HG03521 (cell line): ENCODE results near the gene SMAP1.
"Not testable (repeated sequence)": the region's sequence is repeated elsewhere in the genome, so short reads cannot be mapped to it uniquely, and the experiment has no call there.

Experiments used
- ATAC-seq: cut with Tn5 transposase; IDR thresholded peaks from one replicate; pipeline ENCODE4 v1.9.1; 2021; ENCODE audit warnings: mild to moderate bottlenecking, moderate library complexity; ENCODE audit not compliant: unreplicated experiment

Gene SMAP1

GRCh38 chr6:70738028-70738427 lies 70.3 kb downstream of the SMAP1 start:
- ATAC-seq = no peak

GRCh38 chr6:70739534-70739933 lies 71.9 kb downstream of the SMAP1 start:
- no peak for ATAC-seq

- not testable (repeated sequence) for ATAC-seq
These were observed 73.1 kb downstream of the SMAP1 start for GRCh38 chr6:70740746-70741145.

- not testable (repeated sequence) for ATAC-seq
These were observed 74.8 kb downstream of the SMAP1 start for GRCh38 chr6:70742462-70742861.

GRCh38 chr6:70753870-70754380 lies 86.2 kb downstream of the SMAP1 start:
- no peak for ATAC-seq

- no peak for ATAC-seq
These were observed 91.2 kb downstream of the SMAP1 start for GRCh38 chr6:70758883-70759282.

- no peak for ATAC-seq
These were observed 96.2 kb downstream of the SMAP1 start for GRCh38 chr6:70763754-70764510.

- no peak for ATAC-seq
These were observed 97.0 kb downstream of the SMAP1 start for GRCh38 chr6:70764706-70765105.

- not testable (repeated sequence) for ATAC-seq
These were observed 103.7 kb downstream of the SMAP1 start for GRCh38 chr6:70771351-70771750.

- no peak for ATAC-seq
These were observed 112.3 kb downstream of the SMAP1 start for GRCh38 chr6:70779934-70780333.

GRCh38 chr6:70790483-70791224 lies 123.0 kb downstream of the SMAP1 start:
- ATAC-seq = no peak

- peak; percentile 85 for ATAC-seq
These were observed 129.9 kb downstream of the SMAP1 start for GRCh38 chr6:70797625-70798024.

GRCh38 chr6:70806086-70806485 lies 138.4 kb downstream of the SMAP1 start:
- ATAC-seq = no peak

- no peak for ATAC-seq
These were observed 144.1 kb downstream of the SMAP1 start for GRCh38 chr6:70811788-70812187.

GRCh38 chr6:70813885-70814284 lies 146.2 kb downstream of the SMAP1 start:
- no peak for ATAC-seq

GRCh38 chr6:70819646-70820045 lies 152.0 kb downstream of the SMAP1 start:
- no peak for ATAC-seq

- no peak for ATAC-seq
These were observed 153.1 kb downstream of the SMAP1 start for GRCh38 chr6:70820778-70821177.

- ATAC-seq = no peak
These were observed 154.1 kb downstream of the SMAP1 start for GRCh38 chr6:70821751-70822150.

GRCh38 chr6:70823651-70824050 lies 156.0 kb downstream of the SMAP1 start:
- peak; percentile 53 for ATAC-seq

GRCh38 chr6:70831427-70831826 lies 163.7 kb downstream of the SMAP1 start:
- ATAC-seq = no peak

GRCh38 chr6:70834520-70834919 lies 166.8 kb downstream of the SMAP1 start:
- no peak for ATAC-seq

GRCh38 chr6:70838907-70839285 lies 171.2 kb downstream of the SMAP1 start:
- ATAC-seq = no peak
